NCI-H524 treated with DMSO at 0.1 percent for 48 hours (cell line): ENCODE data around the gene KLF15.

ENCODE experiments used
- DNase-seq: peaks from one replicate; lab custom pipeline; 2025; lab: John Stamatoyannopoulos, UW

Gene KLF15

DNA sequence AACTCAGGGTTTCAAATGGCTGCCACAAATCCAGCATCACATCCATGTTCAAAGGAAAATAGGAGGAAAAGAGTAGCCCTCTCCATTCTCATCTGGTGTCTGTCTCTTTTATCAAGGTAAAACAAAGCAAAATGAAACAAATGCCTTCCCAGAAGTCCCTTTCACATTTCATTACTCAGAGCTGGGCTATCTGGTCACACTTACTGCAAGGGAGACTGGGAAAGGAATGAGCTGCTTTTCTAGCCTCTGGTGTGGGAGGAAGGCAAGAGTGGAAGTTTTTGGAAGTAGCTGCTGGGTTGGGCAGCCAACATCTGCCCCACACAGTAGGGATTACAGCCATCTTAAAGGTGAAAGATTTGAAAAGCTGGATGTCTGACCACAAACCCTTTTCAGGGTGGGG, 51.8 kb downstream of the KLF15 start:
- DNase-seq = no peak

- DNase-seq = no peak
Measured at GRCh38 chr3:126304704-126305103, 52.5 kb downstream of the KLF15 start.

- no peak for DNase-seq
Measured at GRCh38 chr3:126304291-126304690, 52.9 kb downstream of the KLF15 start.

DNA sequence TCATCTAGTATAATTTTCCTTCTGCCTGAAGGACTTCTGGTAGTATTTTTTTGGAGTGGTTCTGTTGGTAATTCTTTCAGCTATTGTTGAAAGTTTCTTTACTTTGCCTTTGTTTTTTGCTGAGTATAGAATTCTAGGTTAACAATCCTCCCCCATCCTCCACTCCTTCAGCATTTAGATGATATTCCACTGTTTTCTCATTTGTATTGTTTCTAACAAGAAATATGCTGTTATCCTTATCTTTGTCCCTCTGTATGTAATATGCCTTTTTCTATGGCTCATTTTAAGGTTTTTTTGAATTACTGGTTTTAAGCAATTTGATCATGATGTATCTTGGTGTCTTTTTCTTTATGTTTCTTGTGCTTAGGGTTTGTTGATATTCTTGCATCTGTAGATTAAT, 53.9 kb downstream of the KLF15 start:
- no peak for DNase-seq

DNA sequence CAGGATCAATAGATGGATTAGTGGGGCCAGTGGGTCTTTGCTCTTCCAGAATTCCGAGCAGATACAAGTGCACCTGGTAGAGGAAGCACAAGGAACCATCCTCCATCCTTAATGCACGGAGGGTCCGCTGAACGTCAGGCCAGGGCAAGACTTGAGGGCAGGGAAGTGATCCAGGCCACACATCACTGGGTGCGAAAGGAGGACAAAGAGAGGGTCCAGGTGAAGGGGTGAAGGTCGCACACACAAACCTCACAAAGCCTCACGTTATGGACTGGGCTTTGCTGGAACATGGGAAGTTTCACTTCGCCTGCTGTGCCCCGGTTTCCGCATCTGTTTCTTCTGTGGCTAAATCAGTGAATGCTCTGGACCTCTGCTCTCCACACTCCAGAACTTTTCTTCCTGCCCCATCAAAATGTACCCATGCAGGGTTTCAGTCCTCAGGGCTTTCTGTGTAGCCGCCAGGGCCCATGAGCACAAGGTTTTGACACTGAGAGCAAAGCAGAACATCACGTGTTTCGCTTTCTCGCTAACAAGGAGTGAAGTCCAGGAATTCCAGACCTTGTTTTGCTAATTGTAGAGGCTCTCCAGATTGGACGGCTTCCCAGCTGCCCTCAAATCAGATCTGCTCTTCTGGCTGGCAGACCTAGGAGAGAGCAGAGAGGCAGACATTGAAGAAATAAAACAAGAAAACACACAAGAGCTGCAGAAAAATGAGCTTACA, 56.3 kb downstream of the KLF15 start:
- DNase-seq = no peak

- DNase-seq = no peak
Measured at GRCh38 chr3:126300001-126300760, 57.0 kb downstream of the KLF15 start.

DNA sequence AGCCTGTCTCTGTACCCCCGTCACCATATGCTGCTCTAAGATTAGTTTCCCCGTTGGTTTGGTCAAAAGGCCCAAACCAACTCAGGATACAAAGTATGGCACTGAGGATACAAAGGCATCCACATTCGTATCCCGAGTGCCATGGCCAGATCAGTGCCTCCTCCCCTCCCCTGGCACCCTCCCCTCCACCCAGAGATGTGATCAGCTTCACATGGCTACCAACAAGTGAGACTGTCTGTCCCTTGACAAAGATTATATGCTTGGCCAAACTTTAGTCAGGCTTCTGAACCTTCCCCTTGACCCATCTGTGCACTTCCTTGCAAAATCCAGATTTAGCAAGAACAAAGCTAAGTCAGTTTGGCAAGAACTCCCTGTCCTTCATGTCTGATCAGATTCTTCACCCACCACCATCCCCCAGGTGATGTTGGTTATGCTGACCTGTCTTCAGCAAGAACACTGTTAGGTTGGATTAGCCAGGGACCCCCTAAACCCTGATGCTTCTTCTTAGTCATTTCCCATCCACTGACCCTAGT, 61.7 kb downstream of the KLF15 start:
- DNase-seq = no peak

GRCh38 chr3:126294211-126294808, 62.9 kb downstream of the KLF15 start:
- no peak for DNase-seq

DNA sequence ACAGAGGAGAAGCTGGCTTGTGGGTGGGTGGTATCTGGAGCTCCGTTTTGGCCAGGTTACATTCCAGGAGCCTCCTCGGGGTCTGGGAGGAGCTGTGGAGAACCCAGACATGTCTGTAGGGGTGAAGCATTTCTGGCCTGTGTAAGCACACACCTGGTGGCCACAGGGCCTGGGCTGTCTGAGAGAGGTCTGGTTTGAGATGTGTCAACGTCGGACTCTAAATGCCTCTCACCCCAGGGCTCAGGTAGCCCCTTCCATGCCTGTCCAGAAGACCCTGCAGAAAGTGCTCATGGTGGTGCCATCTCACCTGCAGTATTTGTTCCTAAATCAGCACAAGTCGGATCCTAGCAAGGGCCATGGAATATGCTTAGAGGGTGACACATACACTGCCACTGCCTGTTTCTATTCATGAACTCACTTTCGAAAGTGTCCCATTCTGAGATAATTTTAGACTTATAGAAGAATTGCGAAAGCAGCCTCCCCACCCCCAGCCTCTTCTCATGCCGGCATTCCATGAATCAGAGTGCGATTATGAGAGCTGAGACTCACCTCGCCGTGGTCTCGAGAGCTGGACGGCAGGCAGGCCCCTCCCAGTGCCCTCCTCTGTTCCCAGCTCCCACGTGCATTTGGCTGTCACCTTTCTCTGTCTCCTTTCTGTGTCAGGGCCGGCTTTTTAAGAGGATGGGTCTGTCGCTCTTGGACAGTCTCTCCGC, 63.7 kb downstream of the KLF15 start:
- no peak for DNase-seq
